ENCODE data around the gene LZTS2.
A peak's percentile ranks its signal among the peaks of the same experiment; 100 is the strongest.

The LZTS2 gene

DNA sequence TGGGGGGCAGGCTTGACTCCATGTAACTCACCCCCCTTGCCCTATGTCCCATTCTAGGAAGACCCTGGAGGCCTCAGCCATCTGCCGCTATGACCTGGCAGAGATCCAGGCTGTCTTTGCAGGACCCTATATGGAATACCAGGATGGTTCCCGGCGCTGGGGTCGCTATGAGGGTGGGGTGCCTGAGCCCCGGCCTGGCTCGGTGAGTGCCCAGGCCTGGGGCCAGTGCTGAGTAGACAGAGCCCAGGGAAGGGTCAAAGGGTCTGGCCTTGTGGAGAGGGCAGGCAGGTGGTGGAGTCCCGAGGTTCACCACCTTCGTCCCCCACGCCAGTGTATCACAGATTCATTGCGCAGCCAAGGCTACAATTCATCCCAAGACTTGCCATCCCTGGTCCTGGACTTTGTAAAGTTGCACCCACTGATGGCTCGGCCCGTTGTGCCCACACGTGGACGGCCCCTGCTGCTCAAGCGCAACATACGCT lies 19.8 kb upstream of the LZTS2 start:
- DNase-seq, result no peak

DNA sequence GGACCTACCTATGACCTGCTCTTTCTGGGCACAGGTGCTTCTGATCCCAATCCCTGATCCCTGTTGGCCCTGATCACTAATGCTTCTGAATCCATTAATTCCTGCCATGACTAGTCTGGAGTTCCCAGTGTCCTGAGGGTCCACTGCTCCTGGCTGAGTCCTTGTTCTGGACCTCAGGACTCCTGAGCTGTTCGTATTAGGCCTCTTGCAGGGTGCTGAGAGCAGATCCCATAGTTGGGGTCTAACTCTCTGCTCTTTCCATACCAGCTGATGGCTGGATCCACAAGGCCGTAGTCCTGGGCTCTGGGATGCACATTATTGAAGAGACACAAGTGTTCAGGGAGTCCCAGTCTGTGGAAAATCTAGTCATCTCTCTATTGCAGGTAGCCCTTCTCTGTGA lies 19.3 kb upstream of the LZTS2 start:
- DNase-seq, result no peak

DNA sequence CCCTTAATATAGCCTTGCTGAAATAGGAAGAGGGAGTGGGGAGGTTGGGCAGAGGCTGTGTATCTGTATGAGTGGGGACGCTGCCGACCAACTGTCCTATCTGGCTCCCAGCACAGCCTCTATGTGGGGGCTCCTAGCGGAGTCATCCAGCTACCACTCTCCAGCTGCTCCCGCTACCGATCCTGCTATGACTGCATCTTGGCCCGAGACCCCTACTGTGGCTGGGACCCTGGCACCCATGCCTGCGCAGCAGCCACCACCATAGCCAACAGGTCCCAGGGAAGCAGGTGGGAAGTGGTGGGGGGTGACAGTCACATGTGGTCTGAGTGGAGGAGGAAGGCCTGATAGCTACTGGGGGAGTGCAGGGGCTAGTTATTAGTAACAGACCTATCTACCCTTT lies 18.9 kb upstream of the LZTS2 start:
- DNase-seq, result no peak

DNA sequence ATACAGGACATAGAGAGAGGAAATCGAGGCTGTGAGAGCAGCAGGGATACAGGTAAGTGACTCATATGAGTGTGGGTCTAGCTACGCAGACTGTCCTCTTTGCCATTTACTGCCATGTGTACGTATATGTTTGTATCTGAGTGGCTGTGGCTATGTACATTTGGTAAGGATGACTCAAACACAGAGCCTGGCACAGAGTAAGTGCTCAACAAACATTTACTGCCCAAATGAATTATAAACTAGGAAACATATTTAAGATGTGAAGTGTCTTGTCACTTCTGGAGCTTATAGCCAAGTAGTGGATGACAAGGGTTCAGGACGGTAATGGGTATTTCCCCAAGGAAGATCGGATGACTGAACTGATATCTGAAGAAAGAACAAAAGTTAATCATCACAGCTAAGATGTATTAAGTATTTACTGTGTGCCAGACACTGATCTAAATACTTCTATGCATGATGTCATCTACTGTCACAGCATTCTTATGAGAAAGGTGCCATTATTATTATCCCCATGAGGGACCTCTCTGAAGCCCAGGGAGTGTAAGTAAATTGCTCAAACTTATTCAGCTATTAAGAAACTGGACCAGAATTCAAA lies 18.3 kb upstream of the LZTS2 start:
- no peak for DNase-seq

DNA sequence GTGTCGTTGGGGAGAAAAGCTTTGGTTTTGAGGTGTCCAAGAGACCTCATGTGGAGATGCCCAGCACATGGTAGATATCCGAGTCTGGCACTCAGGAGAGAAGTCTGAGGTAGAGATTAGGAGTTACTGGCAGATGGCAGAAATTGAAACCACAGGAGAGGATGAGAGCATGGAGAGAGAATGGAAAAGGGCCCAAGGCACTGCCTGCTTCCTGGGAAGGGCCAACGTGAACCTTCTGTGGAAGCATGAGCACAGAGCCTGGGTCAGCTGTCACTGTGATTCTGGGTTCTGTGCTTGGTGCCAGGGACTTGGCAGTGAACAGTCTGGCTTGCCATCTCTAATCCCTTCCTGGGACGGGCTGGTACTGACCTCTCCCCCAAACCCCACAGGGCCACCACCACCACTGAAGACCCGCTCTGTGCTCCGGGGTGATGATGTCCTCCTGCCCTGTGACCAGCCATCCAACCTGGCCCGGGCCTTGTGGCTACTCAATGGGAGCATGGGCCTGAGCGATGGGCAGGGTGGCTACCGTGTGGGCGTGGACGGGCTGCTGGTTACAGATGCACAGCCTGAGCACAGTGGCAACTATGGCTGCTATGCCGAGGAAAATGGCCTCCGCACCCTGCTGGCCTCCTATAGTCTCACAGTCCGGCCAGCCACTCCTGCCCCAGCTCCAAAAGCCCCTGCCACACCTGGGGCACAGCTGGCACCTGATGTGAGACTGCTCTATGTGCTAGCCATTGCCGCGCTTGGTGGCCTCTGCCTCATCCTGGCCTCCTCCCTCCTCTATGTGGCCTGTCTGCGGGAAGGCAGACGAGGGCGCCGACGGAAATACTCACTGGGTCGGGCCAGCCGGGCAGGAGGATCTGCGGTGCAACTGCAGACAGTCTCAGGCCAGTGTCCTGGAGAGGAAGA lies 16.4 kb upstream of the LZTS2 start:
- no peak for DNase-seq

DNA sequence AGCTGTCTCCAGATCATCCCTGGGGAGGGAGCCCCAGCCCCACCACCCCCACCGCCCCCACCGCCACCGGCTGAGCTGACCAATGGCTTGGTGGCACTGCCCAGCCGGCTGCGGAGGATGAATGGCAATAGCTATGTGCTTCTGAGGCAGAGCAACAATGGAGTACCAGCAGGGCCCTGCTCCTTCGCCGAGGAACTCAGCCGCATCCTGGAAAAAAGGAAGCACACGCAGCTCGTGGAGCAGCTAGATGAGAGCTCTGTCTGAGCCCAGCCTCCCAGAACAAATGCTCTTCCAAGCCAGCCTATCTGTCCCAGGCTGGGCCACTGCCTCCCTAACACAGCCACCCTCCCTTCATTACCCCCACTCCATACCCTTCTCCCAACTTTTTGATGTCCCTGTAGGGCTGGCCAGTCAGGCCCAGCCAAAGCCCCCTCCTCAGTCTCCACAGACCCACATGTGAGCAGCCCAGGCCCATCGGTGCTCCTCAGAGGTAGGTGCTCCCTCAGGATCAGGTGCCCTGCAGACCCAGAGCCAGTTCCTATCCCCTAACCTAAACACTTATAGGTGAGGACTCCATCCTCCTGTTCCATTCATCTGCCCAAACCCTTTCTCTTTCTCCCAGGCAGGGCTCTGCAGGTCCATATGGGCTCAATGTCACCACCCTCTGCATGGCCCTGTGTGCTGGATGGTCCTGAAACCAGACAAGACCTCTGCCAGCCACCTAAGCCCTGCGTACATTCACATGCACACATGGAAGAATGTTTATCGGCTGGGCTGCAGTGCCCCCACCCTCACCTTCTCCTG lies 15.5 kb upstream of the LZTS2 start:
- no peak for DNase-seq

DNA sequence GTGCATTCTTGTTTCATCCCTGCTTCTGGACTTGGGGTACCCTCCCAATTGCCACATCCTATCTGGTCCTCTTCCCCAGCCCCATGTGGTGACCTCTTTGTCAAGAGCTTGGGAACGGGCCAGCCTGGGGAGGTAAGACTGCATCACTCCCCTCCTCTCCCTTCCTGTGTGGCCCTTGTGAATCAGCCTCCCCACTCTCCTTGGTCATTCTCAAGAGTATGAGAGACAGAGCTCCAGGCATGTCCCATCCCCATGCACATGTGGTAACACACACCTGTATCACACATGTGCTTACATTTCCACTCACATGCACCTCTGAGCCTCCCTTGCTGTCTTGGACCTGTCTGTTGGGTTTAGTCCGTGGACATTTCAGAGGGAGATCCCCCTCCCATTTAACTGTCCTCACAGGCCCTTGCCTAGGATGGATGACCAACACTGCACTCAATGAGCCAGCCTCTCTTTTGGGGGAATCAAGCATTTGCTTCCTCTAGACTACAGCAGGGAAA lies 14.9 kb upstream of the LZTS2 start:
- no peak for DNase-seq

DNA sequence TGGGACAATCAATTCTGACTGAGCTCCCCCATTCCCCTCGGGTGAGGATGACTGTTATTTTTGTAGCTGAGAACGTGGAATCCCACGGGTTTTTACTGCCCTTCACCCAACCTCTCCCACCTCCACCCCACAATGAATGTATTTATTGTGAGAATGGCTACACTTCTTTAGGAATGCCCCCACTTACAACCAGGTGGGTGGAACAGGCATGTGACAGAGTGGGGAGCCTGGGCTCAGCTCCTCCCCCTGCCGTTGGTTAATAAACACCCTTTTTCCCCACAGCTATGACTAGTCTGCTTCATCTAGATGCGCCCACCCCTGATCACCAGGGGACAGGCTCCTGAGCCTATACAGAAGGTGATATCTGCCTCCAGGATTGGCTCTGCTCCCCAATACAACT lies 14.3 kb upstream of the LZTS2 start:
- DNase-seq, result no peak

DNA sequence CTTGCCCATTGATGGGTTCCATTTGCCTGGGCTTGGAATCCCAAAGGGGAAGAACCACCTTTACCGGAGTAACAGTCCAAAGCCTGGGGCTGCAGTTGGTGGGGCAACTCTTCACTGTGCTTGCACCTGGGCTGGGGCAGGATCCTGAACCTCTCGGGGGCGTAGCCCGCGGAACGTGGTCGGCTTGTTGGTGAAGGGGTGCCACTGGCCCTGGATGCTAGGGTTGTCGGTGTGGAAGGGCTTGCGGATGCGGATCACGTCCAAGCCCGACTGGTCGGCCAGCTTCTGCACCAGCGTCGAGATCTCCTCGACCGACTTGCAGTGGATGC lies 13.0 kb upstream of the LZTS2 start:
- no peak for DNase-seq

DNA sequence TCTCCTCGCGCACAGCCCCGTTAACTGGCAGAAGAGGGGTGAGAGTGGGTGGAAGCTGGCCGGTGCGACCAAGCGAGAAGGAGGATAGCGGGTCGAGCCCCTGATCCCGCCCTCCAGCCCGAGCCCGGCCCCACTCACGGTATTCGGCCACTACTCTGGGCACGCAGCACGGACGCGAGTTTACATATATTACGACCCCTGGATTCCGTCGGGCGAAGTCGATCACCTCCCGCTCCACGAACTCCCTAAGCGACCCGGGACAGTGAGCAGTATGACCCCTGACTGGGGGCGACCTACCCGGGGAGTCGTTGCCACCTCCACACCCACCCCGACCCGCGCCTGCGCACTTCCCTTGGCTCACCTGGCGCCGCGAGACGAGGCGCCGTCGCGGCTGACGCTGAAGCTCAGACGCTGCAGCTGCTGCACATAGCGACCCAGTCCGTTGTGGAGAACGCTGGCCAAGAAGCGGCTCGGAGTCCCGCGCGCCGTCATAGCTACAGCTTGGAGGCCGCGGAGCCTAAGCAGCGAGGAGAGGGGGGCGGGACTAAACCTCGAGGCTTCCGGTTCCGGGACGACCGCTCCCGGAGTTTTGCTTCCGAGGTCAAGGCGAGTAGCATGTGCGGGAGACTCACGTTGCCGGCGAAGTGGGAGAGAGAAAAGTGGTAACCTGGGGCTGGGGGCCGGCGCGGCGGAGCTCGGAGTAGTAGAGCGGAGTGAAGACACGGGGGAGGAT lies 12.5 kb upstream of the LZTS2 start, which contains the start of the genes MRPL43 and TWNK:
MRPL43 (minus strand) TSS at position 546 of the 733 bp plus-strand sequence; CDS start at position 492, 54 bp downstream.
TWNK (plus strand) TSS at position 592 of the 733 bp plus-strand sequence. CDS start 668 bp downstream, outside the sequence.
- DNase-seq, result peak; percentile 80

DNA sequence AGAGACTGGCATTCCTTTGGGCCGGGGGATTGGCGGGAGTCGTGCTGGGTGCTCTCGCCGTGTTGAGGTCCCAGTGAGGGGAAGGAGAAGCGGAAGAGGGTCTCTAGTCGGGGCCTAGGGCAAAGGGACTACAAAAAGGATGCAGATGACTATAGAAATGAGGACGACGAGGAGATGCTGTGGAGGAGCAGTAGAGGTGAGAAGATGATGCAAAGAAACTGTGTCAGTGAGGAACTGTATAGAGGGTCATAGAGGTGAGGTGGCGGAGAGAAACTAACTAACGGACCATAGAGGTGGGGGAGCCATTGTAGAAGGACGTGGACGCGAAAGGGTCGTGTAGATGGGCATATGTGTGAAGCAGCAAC lies 11.9 kb upstream of the LZTS2 start:
- no peak for DNase-seq

DNA sequence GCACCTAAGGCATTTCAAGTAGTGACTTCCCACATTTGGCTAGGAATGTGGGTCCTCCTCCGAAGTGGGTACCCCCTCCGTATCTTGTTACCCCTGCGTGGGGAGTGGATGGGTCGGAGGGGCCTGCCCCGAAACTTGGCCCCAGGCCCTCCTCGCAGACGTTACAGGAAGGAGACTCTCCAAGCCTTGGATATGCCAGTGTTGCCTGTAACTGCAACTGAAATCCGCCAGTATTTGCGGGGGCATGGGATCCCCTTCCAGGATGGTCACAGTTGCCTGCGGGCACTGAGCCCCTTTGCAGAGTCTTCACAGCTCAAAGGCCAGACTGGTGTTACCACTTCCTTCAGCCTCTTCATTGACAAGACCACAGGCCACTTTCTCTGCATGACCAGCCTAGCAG lies 11.4 kb upstream of the LZTS2 start:
- DNase-seq, result no peak

DNA sequence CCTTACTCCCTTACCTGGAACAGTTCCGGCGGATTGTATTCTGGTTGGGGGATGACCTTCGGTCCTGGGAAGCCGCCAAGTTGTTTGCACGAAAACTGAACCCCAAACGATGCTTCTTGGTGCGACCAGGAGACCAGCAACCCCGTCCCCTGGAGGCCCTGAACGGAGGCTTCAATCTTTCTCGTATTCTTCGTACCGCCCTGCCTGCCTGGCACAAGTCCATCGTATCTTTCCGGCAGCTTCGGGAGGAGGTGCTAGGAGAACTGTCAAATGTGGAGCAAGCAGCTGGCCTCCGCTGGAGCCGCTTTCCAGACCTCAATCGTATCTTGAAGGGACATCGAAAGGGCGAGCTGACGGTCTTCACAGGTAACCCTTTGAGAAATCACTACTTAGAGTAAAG lies 10.5 kb upstream of the LZTS2 start:
- DNase-seq, result no peak

DNA sequence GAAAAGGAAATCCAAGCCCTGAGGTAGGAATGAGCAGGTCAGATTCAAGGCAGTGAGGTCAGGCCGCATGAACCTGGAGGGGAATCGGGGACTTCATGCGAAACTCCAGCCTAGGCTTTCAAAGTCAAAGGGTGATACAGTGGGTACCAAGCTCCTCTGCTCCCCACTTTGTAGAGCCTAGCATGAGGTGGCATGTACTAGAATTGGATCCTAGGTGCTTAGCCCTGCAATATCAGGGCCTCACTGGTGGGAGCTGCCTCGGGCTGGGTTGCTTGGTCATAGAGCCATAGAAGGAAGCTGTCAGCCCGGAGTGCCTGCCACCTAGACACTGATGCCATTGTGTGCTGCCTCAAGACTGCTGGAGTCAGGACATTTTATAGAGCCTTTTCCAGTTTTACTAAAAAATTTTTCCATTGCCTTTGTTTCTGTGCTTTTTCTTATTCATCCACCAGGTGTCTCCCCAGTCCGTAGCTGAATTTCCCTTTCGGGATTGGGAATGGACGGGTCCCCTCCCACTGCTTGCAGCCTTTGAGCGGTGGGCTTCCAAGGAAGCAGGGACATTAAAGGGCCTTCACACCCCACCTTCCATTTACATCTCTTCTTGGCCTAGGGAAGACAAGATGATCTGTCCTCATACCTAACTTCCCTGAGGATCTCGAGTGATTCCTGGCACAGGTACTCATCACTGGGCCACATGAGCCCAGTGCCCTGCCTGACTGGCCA lies 5.5 kb upstream of the LZTS2 start:
- no peak for DNase-seq

DNA sequence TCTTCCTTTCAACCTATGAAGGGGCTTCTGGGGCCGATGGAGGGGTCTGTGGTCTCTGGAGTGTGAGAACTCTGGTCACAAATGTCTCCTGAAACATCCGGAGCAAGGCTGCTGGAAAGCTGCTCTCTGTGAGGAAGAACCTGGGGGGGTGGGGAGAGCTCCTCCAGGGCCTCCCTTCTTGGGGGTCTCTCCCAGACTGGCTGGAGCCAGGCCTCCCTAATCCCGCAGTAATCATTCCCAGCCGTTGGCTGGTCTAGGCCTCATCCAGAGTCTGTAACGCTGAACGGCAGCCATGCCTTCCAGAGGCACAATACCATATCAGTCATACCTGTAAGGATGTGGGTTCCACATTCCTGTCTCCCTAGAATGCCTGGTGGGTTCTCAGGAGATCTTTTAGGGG lies 4.4 kb upstream of the LZTS2 start:
- DNase-seq, result no peak

DNA sequence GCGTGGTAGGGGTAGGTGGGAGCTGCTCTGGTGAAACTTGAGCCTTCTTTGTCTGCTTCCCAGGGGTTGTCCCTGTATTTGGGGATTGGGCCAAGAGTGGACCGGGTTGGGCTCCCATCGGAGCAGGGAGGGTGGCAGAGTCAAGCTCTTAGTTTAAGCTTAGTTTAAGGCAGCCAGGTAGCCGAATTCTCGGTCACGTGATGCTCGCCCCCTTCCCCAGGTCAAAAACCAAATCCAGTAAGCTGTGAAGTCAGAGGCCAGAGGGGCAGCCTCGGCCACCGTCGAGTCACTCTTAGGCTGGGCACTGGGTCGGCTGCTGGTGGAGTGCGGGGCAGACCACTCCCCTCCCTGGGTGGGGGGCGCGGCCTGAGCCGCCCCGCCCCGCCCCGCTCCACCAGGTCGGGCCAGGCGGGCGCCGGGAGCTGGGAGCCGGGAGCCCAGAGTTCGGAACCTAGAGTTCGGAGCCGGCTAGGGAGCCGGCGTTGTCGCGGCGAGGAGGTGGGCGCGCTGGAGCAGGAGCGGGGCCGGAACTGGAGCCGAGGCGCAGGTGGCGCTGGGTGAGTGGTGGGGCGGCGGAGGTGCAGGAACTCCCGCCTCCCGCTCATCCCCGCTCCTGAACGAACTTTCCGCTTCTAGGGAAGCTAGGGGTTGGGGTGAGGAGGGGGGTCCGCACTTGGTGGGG lies 2.8 kb upstream of the LZTS2 start:
- peak; percentile 21 for DNase-seq

DNA sequence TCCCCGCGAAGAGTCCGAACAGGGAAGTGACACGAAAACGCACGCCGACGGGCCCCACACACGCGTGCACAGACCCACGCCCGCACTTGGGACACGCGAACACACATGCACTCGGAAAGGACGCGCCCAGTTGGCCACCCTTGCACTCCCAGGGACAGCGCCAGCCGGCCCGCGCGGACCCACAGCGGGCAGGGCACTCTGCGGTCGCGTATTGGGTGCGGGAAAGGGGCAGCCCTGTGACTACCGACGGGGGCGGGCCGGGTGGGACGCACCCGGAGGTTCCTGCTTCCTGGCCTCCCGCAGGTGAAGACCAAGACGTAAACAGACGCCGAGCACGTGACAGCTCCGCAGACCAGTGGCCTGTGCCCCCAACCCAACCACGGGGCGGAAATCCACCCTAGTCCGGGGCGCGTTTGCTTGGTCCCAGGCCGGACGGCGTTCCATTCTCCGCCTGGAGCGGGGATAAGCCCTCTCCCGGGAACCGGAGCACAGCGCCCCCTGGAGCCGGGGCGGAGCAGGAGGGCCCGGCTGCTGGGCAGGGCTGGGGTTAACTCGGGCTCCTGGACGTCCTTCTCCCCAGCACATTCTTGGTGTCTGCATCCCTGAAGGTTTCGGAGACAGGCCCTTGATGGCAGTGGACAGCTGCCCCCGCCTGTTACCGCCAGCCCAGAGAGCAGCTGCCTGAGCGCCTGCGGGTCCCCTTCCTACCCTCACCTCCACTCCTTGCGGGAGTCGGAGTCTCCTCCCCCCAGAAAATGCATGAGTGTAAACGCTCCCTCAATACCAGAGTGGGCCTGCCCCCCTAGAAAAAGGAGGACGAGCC lies 2.0 kb upstream of the LZTS2 start:
- DNase-seq, result peak; percentile 72

DNA sequence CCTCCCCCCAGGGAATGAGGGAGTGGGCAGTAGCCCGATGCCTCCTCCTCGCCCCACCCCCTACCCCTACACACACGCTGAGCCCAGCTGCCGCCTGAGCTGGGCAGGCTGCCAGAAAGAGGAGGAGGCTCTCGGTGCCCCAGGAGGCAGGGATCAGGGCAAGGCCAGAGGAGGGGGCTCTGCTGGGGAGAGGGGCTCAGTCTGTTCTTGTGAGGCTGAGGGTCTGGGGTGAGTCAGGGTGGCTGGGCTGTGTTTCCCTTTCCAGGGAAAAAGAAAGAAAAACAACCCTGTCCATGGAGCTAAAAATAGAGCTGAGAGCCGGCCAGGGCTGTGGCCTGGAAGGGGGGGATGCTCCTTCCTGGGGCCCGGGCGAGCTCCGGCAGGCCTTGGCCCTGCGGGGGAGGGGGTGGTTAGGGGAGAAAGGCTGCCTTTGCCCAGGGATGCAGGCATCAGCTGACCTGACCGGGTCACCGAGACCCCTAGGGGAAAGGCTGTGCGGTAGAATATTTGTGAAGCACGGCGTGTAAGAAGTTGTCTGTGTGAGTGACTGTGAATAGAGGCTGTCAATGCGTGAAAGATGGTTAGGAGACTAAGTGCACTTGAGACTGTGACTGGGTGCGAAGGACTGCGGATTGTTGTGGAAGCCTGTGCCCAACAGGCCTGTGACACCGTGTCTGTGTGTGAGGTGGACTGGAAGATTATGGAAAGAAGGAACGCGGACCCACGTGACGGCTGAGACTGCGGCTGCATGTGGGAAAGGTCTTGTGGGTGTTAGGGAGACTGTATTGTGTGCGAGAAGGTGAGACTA lies 1.2 kb upstream of the LZTS2 start:
- DNase-seq, result peak; percentile 55

DNA sequence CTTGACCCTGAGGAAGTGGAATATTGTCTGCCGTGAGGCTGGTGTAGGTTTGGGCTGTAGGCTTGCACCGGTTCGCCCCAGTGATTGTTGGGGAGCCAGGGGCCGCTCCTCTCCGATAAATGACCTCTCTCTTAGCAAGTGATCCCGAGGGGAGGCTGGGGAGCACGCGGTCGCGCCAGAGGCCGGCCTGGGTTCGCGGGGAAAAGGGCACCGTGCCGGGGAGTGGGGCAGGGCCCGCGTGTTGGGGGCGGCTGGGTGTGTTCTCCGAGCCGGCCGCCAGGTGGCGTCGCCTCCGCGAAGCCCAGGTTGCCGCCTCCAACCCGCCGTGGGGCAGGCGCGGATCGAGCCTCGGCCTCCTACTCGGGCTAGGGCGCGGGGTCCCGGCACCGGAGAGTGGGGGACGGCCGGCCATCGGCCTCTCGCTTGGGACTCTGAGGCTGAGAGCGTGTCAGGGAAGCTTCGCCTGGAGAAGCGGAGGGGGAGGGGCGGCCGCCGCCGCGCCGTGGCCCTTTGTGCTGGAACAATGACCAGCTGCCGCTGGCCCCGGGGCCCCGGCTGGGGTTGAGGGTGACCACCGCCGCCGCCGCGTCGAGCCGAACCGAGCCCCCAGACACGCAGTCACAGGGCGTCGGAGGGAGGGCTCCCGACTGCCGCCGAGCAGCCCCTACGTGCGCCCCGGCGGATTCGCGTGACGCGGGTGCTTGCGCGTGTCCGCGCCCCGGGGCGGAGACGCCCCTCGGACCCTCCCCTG lies 442 bp upstream of the LZTS2 start:
- peak; percentile 70 for DNase-seq

Measured in effector CD4-positive, alpha-beta T cell (primary cell).